ENCODE results near the gene SCRN1.
"Not testable (repeated sequence)": the region's sequence is repeated elsewhere in the genome, so short reads cannot be mapped to it uniquely, and the experiment has no call there.

Gene SCRN1

GRCh38 chr7:29968683-29969395 lies 20.8 kb downstream of the SCRN1 start:
- DNase-seq (ENCODE audit: low spot score), result no peak

GRCh38 chr7:29965030-29965429 lies 24.6 kb downstream of the SCRN1 start:
- no peak for DNase-seq (ENCODE audit: low spot score)

- no peak for DNase-seq (ENCODE audit: low spot score)
These were observed 27.6 kb downstream of the SCRN1 start for GRCh38 chr7:29962035-29962434.

DNA sequence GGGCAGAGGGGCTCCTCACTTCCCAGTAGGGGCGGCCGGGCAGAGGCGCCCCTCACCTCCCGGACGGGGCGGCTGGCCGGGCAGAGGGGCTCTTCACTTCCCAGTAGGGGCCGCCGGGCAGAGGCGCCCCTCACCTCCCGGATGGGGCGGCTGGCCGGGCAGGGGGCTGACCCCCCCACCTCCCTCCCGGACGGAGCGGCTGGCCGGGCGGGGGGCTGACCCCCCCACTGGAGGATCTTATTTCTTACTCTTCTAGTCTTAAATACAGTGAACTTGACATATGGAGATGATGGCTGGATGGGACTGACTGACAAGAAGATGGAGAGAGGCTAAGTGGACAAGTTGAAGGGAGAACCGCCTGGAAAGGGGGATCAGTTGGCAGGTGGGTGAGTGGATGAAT lies 28.0 kb downstream of the SCRN1 start:
- not testable (repeated sequence) for DNase-seq (ENCODE audit: low spot score)

DNA sequence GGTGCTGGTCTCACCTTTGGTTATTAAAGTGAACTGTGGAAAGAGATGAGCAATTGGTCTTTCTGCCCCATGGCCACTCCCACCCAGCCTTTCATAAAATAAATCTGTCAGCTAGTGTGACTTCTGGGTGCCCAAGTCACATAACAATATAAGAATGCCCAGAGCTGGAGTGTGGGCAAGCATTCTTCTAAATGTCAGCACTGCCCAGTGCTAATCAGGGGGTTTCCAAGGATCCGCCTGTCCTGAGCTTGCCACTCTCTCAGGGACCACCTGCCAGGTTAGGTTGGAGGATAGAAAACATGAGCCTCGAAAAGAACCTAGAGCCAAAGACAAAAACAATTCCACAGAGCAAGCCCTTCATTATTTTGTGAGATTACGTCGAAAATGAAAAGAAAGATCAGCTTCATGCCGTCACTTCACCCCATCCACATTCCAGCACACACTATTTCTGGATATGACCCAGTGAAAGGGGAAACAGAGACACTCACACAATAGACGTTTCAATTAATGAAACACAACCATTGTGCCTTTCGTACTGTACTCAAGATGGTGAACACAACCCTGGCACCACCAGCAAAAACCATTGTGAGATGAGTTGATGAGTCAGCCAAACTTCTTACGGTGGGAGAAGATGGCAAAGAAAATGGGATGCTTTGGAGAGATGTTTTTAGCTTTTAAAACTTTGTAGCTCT lies 30.8 kb downstream of the SCRN1 start:
- DNase-seq (ENCODE audit: low spot score), result no peak

- DNase-seq (ENCODE audit: low spot score), result no peak
These were observed 31.9 kb downstream of the SCRN1 start for GRCh38 chr7:29957521-29958310.

DNA sequence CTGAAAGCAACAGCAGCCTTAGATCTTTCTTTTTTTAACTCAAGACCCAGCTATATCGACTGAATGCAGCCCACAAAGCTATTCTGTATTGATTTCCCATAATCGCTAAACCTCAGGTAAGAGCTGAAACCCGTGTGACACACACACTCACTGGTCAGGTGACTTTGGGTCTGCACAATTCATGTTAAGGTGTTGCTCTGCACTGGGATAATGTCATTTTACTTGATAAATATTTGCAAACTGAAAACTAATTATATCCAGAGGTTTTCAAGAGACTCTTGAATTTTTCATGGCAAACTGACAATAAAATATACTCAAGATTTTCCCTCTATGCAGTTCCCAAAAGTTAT lies 33.1 kb downstream of the SCRN1 start:
- no peak for DNase-seq (ENCODE audit: low spot score)

- no peak for DNase-seq (ENCODE audit: low spot score)
These were observed 33.7 kb downstream of the SCRN1 start for GRCh38 chr7:29955799-29956486.

DNA sequence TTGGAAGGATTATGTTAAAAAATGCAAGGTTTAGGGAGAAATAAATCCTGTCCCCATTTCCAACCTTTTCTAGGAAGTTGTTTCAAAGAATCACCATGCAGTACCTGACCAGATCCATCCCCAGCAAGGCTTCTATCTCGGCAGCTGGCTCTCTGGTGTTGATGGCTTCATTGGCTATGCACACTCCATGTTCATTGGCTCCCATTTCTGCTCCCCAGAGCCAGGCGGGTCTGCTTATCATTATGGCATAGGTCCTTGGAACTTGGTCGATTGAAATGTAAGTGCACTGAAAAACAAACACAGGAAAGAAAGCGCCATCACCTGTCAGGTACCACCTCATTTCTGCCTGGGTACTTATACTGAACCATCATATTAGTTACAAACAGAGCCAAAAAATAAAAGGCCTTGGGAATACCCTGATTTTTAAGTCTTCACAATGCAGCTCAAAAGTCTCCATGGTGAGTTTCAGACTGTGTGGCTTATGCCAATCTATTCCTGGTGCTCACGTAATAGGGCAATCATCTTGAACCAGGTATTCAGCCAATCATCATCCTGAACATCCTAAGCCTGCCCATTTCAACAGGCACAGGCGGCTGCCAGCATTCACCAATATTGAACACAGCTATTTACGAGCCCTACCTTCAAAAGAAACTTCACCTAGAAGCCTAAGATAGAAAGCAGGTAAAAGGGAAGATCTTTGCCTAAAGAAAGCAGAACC lies 34.4 kb downstream of the SCRN1 start:
- no peak for DNase-seq (ENCODE audit: low spot score)

- DNase-seq (ENCODE audit: low spot score), result no peak
These were observed 35.8 kb downstream of the SCRN1 start for GRCh38 chr7:29953726-29954347.

DNA sequence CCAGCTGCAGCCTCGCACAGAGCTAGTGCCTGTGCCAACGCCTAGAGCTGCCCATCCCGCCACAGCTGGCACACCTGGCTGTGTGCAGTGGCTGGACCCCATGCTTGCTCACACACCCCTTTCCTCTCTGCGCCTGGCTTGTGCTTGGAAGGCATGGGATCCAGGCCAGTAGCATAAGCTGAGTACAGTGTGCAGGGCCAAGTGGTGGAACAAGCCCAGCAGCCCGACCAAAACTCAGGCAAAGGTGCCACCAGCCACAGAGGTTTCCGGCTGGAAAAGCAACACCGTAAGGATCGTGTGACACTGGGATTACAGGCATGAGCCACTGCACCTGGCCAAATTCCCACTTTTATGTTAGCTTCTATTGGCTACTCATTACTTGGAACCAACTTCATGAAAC lies 38.4 kb downstream of the SCRN1 start:
- no peak for DNase-seq (ENCODE audit: low spot score)

DNA sequence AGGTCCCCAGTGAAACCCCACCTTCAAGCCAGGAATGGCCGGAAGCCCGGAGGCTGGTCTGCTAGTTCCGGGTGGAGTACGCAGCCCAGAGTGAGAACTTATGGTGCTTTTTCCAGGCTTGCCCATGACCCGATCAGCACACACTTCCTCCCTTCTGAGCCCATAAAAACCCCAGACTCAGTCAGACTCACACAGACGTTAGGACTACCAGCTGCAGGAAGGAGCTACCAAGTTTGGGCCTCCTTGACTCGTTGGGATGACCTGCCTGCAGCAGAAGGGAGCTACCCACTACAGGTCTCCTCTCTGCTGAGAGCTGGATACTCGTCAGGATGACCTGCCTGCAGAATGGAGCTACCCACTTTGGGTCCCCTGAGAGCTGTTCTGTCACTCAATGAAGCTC lies 39.1 kb downstream of the SCRN1 start:
- DNase-seq (ENCODE audit: low spot score), result no peak

DNA sequence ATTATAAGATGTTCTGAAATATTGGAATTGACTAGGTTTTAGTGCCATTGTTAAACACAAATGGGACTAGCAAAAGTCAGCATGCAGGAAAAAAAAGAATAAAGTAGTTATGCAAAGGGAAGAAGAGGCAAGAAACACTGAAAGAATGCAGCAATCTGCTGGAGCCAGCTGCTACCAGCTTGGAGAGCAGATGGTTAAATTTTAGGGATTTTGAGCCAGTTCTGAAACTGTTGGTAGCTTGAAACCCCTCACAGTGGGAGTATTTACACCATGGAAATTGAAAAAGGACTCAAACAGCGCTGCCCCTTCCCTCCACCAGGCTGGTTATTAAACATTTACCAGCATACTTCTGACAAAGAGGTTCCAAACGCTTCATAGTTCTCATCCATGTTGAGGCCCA lies 41.0 kb downstream of the SCRN1 start:
- no peak for DNase-seq (ENCODE audit: low spot score)

GRCh38 chr7:29946428-29947186 lies 43.0 kb downstream of the SCRN1 start:
- no peak for DNase-seq (ENCODE audit: low spot score)

DNA sequence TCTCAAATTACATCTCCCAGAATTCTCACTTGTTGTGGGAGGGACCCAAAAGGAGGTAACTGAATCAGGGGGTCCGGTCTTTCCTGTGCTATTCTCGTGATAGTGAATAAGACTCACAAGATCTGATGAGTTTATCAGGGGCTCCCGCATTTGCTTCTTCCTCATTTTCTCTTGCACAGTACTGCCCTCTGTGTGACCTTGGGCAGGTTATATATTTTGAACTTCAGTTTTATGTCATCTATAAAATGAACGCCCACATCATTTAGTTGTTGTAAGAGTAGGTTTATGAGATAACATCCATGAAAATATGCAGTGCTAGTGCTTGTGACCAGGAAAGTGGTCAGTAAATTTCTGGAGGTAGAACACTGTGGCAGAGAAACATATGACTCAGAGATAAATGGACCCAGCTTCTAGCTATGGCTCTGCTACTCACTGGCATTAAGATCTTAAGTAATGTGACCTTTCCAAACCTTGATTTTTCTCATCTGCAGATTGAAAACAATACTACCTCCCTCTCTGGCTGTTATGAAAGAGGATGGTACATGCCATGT lies 44.3 kb downstream of the SCRN1 start:
- no peak for DNase-seq (ENCODE audit: low spot score)

DNA sequence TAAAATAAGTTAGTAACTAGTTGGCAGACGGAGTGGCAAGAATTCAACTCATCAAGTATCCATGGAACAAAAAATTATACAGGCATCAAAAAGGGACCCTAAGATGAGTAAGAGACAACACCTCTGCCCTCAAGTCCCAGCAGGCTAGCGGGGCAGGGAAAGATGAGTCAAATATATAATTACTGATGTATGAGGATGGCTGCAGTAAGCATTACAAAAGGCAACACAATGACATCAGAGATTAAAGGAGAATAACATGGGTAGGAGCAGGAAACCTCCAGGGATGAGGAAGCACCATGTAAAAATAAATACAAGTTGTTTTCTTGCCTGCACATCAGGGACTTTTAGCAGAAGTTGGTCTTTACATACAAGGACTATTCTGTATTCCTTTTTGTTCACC lies 49.4 kb downstream of the SCRN1 start:
- no peak for DNase-seq (ENCODE audit: low spot score)

DNA sequence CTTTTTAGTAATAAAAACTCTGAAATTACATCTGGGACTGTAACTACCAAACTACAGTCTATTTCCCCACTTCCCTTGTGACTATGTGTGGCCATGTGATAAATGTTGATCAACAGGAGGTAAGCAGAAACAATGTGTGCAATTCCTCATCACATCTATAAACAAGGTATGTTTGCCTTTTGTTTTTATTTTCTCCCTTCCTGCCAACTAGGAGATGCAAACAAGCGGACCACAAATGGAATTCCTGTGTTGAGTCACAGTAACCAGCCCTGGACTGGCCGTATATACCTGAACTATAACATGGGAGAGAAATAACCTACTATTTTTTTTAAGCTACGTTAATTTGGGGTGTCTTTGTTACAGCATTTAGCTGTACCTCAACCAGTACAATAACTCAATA lies 52.5 kb downstream of the SCRN1 start:
- no peak for DNase-seq (ENCODE audit: low spot score)

GRCh38 chr7:29935111-29935510 lies 54.5 kb downstream of the SCRN1 start:
- no peak for DNase-seq (ENCODE audit: low spot score)

GRCh38 chr7:29929018-29929807 lies 60.4 kb downstream of the SCRN1 start:
- no peak for DNase-seq (ENCODE audit: low spot score)

GRCh38 chr7:29926741-29927140 lies 62.9 kb downstream of the SCRN1 start:
- no peak for DNase-seq (ENCODE audit: low spot score)
